Inflammatory macrophage treated with lipopolysaccharide for 1 hour (primary cell): ENCODE measurements around the gene FHAD1.
"Not testable (repeated sequence)": the region's sequence is repeated elsewhere in the genome, so short reads cannot be mapped to it uniquely, and the experiment has no call there.

Experiments
- DNase-seq, 2 donors: peaks; one replicate each; pipeline ENCODE4 v3.0.0-alpha.2; 2020 to 2022

The FHAD1 gene

GRCh38 chr1:15349133-15349532, 102.1 kb downstream of the FHAD1 start:
- DNase-seq: no peak

- no peak for DNase-seq
These were observed 103.1 kb downstream of the FHAD1 start for GRCh38 chr1:15350151-15350550.

GRCh38 chr1:15350551-15351200, 103.7 kb downstream of the FHAD1 start:
- no peak for DNase-seq

GRCh38 chr1:15351310-15351709, 104.3 kb downstream of the FHAD1 start:
- no peak for DNase-seq

- peak in 1 of 2 donors; percentile 27 for DNase-seq
These were observed 105.3 kb downstream of the FHAD1 start for GRCh38 chr1:15352128-15352957.

GRCh38 chr1:15353839-15354579, 107.0 kb downstream of the FHAD1 start:
- no peak for DNase-seq

- no peak for DNase-seq
These were observed 107.5 kb downstream of the FHAD1 start for GRCh38 chr1:15354580-15354965.

GRCh38 chr1:15355968-15356625, 109.1 kb downstream of the FHAD1 start:
- DNase-seq: no peak

GRCh38 chr1:15357612-15358207, 110.7 kb downstream of the FHAD1 start:
- no peak for DNase-seq

GRCh38 chr1:15358565-15359133, 111.6 kb downstream of the FHAD1 start:
- DNase-seq: no peak

GRCh38 chr1:15360700-15361099, 113.7 kb downstream of the FHAD1 start:
- no peak for DNase-seq

GRCh38 chr1:15362096-15362736, 115.2 kb downstream of the FHAD1 start:
- DNase-seq: no peak

GRCh38 chr1:15362737-15363128, 115.7 kb downstream of the FHAD1 start:
- DNase-seq: no peak

- DNase-seq: no peak
These were observed 117.7 kb downstream of the FHAD1 start for GRCh38 chr1:15364740-15365139.

GRCh38 chr1:15368888-15369287, 121.9 kb downstream of the FHAD1 start:
- DNase-seq: no peak

- no peak for DNase-seq
These were observed 123.2 kb downstream of the FHAD1 start for GRCh38 chr1:15370268-15370667.

GRCh38 chr1:15370781-15371520, 123.9 kb downstream of the FHAD1 start:
- no peak for DNase-seq

- no peak for DNase-seq
These were observed 124.9 kb downstream of the FHAD1 start for GRCh38 chr1:15371610-15372545.

- no peak for DNase-seq
These were observed 131.7 kb downstream of the FHAD1 start for GRCh38 chr1:15378729-15379128.

- DNase-seq: not testable (repeated sequence)
These were observed 132.1 kb downstream of the FHAD1 start for GRCh38 chr1:15379151-15379550.
